HTR-8/SVneo (cell line): Measurements from ENCODE around the gene ABCB1.

Source experiments
- DNase-seq: peaks from one replicate; pipeline ENCODE4 v3.0.0; 2011; ENCODE audit warnings: low spot score, mixed read lengths; ENCODE audit not compliant: insufficient read length
- FAIRE-seq: peaks from 2 replicates; lab custom pipeline; 2011; peaks lifted over from hg19 to GRCh38; lab: Jason Lieb, UNC

Gene ABCB1

GRCh38 chr7:87600130-87601124 is at the start of gene ABCB1:
Gene ABCB1, minus strand, starts transcription at chr7:87600884. Its CDS starts 700 bp downstream, at chr7:87600184.
- DNase-seq (no peak), FAIRE-seq (no peak)

- DNase-seq (no peak), FAIRE-seq (no peak)
Measured at GRCh38 chr7:87648316-87648715, 47.6 kb upstream of the ABCB1 start.

- FAIRE-seq = no peak
- DNase-seq = no peak
Measured at GRCh38 chr7:87645446-87645845, 44.8 kb upstream of the ABCB1 start.

- FAIRE-seq (no peak), DNase-seq (no peak)
Measured at GRCh38 chr7:87635921-87636320, 35.2 kb upstream of the ABCB1 start.

- peak; percentile 1 for DNase-seq
- no peak for FAIRE-seq
Measured at GRCh38 chr7:87628780-87629569, 28.3 kb upstream of the ABCB1 start.

- FAIRE-seq = no peak
- no peak for DNase-seq
Measured at GRCh38 chr7:87627634-87627994, 26.9 kb upstream of the ABCB1 start.

GRCh38 chr7:87625101-87625500 is 24.4 kb upstream of the ABCB1 start:
- no peak for FAIRE-seq
- DNase-seq = no peak

GRCh38 chr7:87624628-87625027 is 23.9 kb upstream of the ABCB1 start:
- DNase-seq (no peak), FAIRE-seq (no peak)

GRCh38 chr7:87615197-87615596 is 14.5 kb upstream of the ABCB1 start:
- no peak for FAIRE-seq
- no peak for DNase-seq

- DNase-seq (no peak), FAIRE-seq (no peak)
Measured at GRCh38 chr7:87609916-87610315, 9.2 kb upstream of the ABCB1 start.

- DNase-seq = no peak
Measured at GRCh38 chr7:87608431-87608830, 7.7 kb upstream of the ABCB1 start.

GRCh38 chr7:87604264-87604663 is 3.6 kb upstream of the ABCB1 start:
- no peak for DNase-seq
- no peak for FAIRE-seq

More at GRCh38 chr7:87608431-87608830, 7.7 kb upstream of the ABCB1 start:
- FAIRE-seq = no peak

GRCh38 chr7:87599336-87599735 is 1.3 kb downstream of the ABCB1 start:
- DNase-seq = no peak
- no peak for FAIRE-seq

- no peak for DNase-seq
- FAIRE-seq = no peak
Measured at GRCh38 chr7:87598234-87599009, 2.3 kb downstream of the ABCB1 start.

- no peak for DNase-seq
- no peak for FAIRE-seq
Measured at GRCh38 chr7:87596696-87597095, 4.0 kb downstream of the ABCB1 start.

GRCh38 chr7:87596136-87596535 is 4.5 kb downstream of the ABCB1 start:
- DNase-seq = no peak
- no peak for FAIRE-seq

GRCh38 chr7:87592300-87592699 is 8.4 kb downstream of the ABCB1 start:
- DNase-seq (no peak), FAIRE-seq (no peak)

GRCh38 chr7:87591211-87591610 is 9.5 kb downstream of the ABCB1 start:
- DNase-seq = no peak
- FAIRE-seq = no peak

- no peak for DNase-seq
- no peak for FAIRE-seq
Measured at GRCh38 chr7:87590578-87590977, 10.1 kb downstream of the ABCB1 start.

- DNase-seq = no peak
- FAIRE-seq = no peak
Measured at GRCh38 chr7:87589631-87590030, 11.1 kb downstream of the ABCB1 start.
